Panc1 (cell line): ENCODE results near the gene VAMP5. TPM values are rescaled to one million over a fixed set of nuclear protein-coding genes. Genes with fewer than 3 reads are reported as not detected.

ENCODE experiments used
- ATAC-seq: fragments of 200-7000 bp; cut with Tn5 transposase; 2 replicates; pipeline ENCODE4 v1.9.1; 2020; ENCODE audit warnings: mild to moderate bottlenecking, moderate library complexity
- BruUV-seq: library from RNA; stranded (reverse); fragments of 400-500 nt; replicated peaks from 2 replicates; lab custom pipeline; 2021; lab: Mats Ljungman, UMichigan
- CTCF ChIA-PET: fragments of 300-600 bp; sonication (Branson Sonifier 250); formaldehyde crosslinking; loops from one replicate; lab custom pipeline; 2022; ENCODE audit warnings: antibody characterized with exemption; lab: Charles Lee
- POLR2A ChIA-PET: fragments of 300-600 bp; sonication (Branson Sonifier 250); formaldehyde crosslinking; loops from one replicate; lab custom pipeline; 2022; ENCODE audit warnings: antibody characterized with exemption; lab: Charles Lee
- DNase-seq: peaks from one replicate; pipeline ENCODE4 v3.0.0-alpha.2; 2010; ENCODE audit warnings: low read depth, low spot score
- H3K27ac ChIP-seq: 2 replicates; pipeline ENCODE4 v1.5.1; 2011; ENCODE audit warnings: mild to moderate bottlenecking, low read length, inconsistent platforms
- H3K27me3 ChIP-seq: fragments of 200-500 bp; sonication (Bioruptor generic); 2 replicates; pipeline ENCODE4 v1.6.0; 2014; ENCODE audit warnings: low read length, inconsistent platforms; ENCODE audit not compliant: control insufficient read depth, insufficient read depth
- H3K36me3 ChIP-seq: fragments of 200-500 bp; sonication (Bioruptor generic); 2 replicates; pipeline ENCODE4 v1.5.1; 2014; ENCODE audit warnings: inconsistent platforms, mild to moderate bottlenecking, low read length, moderate library complexity; ENCODE audit not compliant: control insufficient read depth, insufficient read depth
- H3K4me1 ChIP-seq: 2 replicates; pipeline ENCODE4 v1.5.1; 2011; ENCODE audit warnings: inconsistent platforms, mild to moderate bottlenecking, low read length, moderate library complexity; ENCODE audit not compliant: control insufficient read depth, insufficient read depth
- H3K4me3 ChIP-seq, 2 experiments: 2 replicates each; pipeline ENCODE4 v1.5.1; 2011 to 2012; ENCODE audit warnings: low read depth in 2 of 2, low read length in 2 of 2, mild to moderate bottlenecking in 2 of 2, inconsistent platforms in 1 of 2, moderate library complexity in 1 of 2
- H3K9me3 ChIP-seq: fragments of 200-500 bp; sonication (Bioruptor generic); 2 replicates; pipeline ENCODE4 v1.5.1; 2014; ENCODE audit warnings: low read depth, mild to moderate bottlenecking, inconsistent platforms, low read length, moderate library complexity; ENCODE audit not compliant: control insufficient read depth, insufficient read depth
- CTCF ChIP-seq: fragments of 450-650 bp; IDR thresholded peaks from 2 replicates; pipeline ENCODE4 v1.5.1; 2017; ENCODE audit warnings: mild to moderate bottlenecking
- POLR2AphosphoS5 ChIP-seq: IDR thresholded peaks from 2 replicates; pipeline ENCODE4 v1.6.1; 2012; ENCODE audit warnings: mild to moderate bottlenecking, low read depth, low read length, moderate library complexity
- REST ChIP-seq, 2 experiments: IDR thresholded peaks; 2 replicates each; pipeline ENCODE4 v1.6.1; 2011 to 2012; ENCODE audit warnings: low read depth in 2 of 2, control low read depth in 1 of 2, low read length in 1 of 2, mild to moderate bottlenecking in 1 of 2, moderate library complexity in 1 of 2; ENCODE audit not compliant: insufficient read depth in 1 of 2
- SIN3A ChIP-seq: IDR thresholded peaks from 2 replicates; pipeline ENCODE4 v1.6.1; 2012; ENCODE audit warnings: low read depth, mild to moderate bottlenecking, low read length, moderate library complexity, borderline replicate concordance; ENCODE audit not compliant: insufficient read depth
- TCF7L2 ChIP-seq: IDR thresholded peaks from 2 replicates; pipeline ENCODE4 v1.6.1; 2011; ENCODE audit warnings: mild to moderate bottlenecking, low read depth, low read length, inconsistent platforms
- in situ Hi-C: cut with HindIII; loops from 2 replicates; pipeline ENCODE4 v1.10.0; 2016; ENCODE audit warnings: low sequenced_read_pairs, low pct_unique_long_range_greater_than_20kb
- intact Hi-C: fragments of 100-400 bp; cut with micrococcal nuclease; formaldehyde crosslinking; loops from one replicate; pipeline ENCODE4 v1.10.0; 2022; ENCODE audit not compliant: unreplicated experiment
- total RNA-seq: library from RNA; stranded (reverse); gene quantifications from one replicate; pipeline ENCODE4 v1.2.1, GENCODE V29; 2021; ENCODE audit not compliant: unreplicated experiment

VAMP5 gene
- total RNA-seq, 1 experiment from 2014 or later, result 21.3 TPM

GRCh38 chr2:85538507-85539360 is 45.5 kb upstream of the VAMP5 start, which contains the start of gene MAT2A:
MAT2A (plus strand) TSS chr2:85539168; CDS start chr2:85539288, 120 bp downstream.
- BruUV-seq, result no TSS peak
- Histone ChIP-seq H3K9me3 (no peaks in the 10 kb centered on the region), H3K27ac (peak within 1 kb of the TSS; percentile 100), H3K36me3 (peaks cover 35% of the 10 kb centered on the region), H3K4me3 (peak within 1 kb of the TSS; percentile 99 to 100), H3K4me1 (peaks cover 53% of the 10 kb centered on the region), H3K27me3 (no peaks in the 10 kb centered on the region)
- POLR2A ChIA-PET, result interaction anchor here (0.6 to 3.0 kb wide), 20 partner anchors 11 to 144 kb away, joined by 3 to 18 read pairs (median 4); partner anchors contain the start of gene SH2D6
- DNase-seq (no peak), ATAC-seq (peak; percentile 82)
- in situ Hi-C loops, result loop anchor here (25.0 kb wide), 1 partner anchor 126 kb away; the partner anchor contains the start of genes CAPG and SH2D6
- TF ChIP-seq CTCF (peak; percentile 88), TCF7L2 (peak; percentile 77; the same call in 1 of the 2 replicates), SIN3A (peak; percentile 77; the same call in 1 of the 2 replicates), POLR2AphosphoS5 (peak; percentile 99), REST (IDR thresholded peaks at IDR 0.05; ENCODE audit: insufficient read depth in 1 of 2, low read depth in 2 of 2, low read length in 1 of 2) (peak; percentile 33 to 63; a peak in 1 of 4 replicates)
- intact Hi-C loops, result loop anchor here (2.0 kb wide), 1 partner anchor 118 kb away; no protein-coding TSS in a partner anchor
- CTCF ChIA-PET, result interaction anchor here (1.2 to 2.3 kb wide), 2 partner anchors 89 to 119 kb away, joined by 4 to 11 read pairs; no protein-coding TSS in a partner anchor

GRCh38 chr2:85539361-85540132 is 44.7 kb upstream of the VAMP5 start:
- ChIA-PET CTCF (interaction anchor here (1.2 to 2.3 kb wide), 2 partner anchors 90 to 120 kb away, joined by 4 to 11 read pairs; no protein-coding TSS in a partner anchor), POLR2A (interaction anchor here (0.6 to 3.0 kb wide), 17 partner anchors 11 to 145 kb away, joined by 3 to 18 read pairs (median 7); partner anchors contain the start of gene SH2D6)
- no TSS peak for BruUV-seq
- H3K9me3 ChIP-seq, result no peaks in the 10 kb centered on the region
- H3K27ac ChIP-seq, result peak overlapping the region; percentile 100
- no peaks in the 10 kb centered on the region for H3K27me3 ChIP-seq
- peak overlapping the region; percentile 99 to 100 for H3K4me3 ChIP-seq
- H3K4me1 ChIP-seq, result peaks cover 53% of the 10 kb centered on the region
- TF ChIP-seq TCF7L2, result no peak
- peak; percentile 40; the same call in 1 of the 2 replicates for TF ChIP-seq SIN3A
- no peak for TF ChIP-seq REST (IDR thresholded peaks at IDR 0.05; ENCODE audit: insufficient read depth in 1 of 2, low read depth in 2 of 2, low read length in 1 of 2)
- TF ChIP-seq POLR2AphosphoS5, result peak; percentile 70; the same call in 1 of the 2 replicates
- TF ChIP-seq CTCF, result no peak
- intact Hi-C loops, result loop anchor here (2.0 kb wide), 1 partner anchor 119 kb away; no protein-coding TSS in a partner anchor
- ATAC-seq (peak; percentile 62), DNase-seq (no peak)
- in situ Hi-C loops, result loop anchor here (25.0 kb wide), 1 partner anchor 127 kb away; the partner anchor contains the start of genes CAPG and SH2D6
- peaks cover 35% of the 10 kb centered on the region for H3K36me3 ChIP-seq
